Vagina (tissue), 2 donors: ENCODE results near the gene VANGL2.

Experiments used
- POLR2A ChIP-seq, 2 donors: fragments of 450-650 bp; IDR thresholded peaks; one replicate each; pipeline ENCODE4 v1.6.1; 2017; ENCODE audit warnings: antibody characterized with exemption in 2 of 2, mild to moderate bottlenecking in 2 of 2, moderate library complexity in 2 of 2
- POLR2AphosphoS5 ChIP-seq, 2 donors: sonication (generic); formaldehyde crosslinking; IDR thresholded peaks; one replicate each; pipeline ENCODE4 v1.9.0; 2017; ENCODE audit warnings: antibody characterized with exemption in 2 of 2, mild to moderate bottlenecking in 2 of 2, low read depth in 1 of 2; ENCODE audit not compliant: insufficient read depth in 1 of 2
- TF ChIP-seq, protein P1 (sequence below), 3 experiments: fragments of 450-650 bp in 2 of 3; fragments of 200-600 bp in 1 of 3; sonication (generic) in 1 of 3; IDR thresholded peaks; one replicate each; pipeline ENCODE4 v1.5.1; 2017 to 2019; ENCODE audit warnings: antibody characterized with exemption in 3 of 3, mild to moderate bottlenecking in 2 of 3, moderate library complexity in 2 of 3

DNA sequence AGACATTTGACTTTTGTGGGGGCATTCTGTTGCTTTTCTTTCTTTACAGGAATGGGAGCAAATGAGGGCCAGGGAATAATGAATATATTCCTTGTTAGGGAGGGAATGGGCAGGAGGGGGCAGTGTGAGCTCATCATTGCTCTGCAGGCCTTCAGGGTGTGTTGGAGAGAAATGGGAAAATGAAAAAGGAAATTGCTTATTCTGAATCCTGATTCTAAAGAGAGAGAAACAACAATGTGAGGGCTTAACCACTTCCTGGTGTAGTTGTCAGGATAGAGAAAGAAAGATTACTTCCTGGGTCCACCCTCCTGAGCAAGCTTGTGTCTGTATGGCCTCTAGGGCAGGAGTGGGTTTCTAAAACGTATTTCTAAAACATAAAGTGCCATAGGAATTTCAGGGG, 28.3 kb downstream of the VANGL2 start:
- TF ChIP-seq, protein P1, sequence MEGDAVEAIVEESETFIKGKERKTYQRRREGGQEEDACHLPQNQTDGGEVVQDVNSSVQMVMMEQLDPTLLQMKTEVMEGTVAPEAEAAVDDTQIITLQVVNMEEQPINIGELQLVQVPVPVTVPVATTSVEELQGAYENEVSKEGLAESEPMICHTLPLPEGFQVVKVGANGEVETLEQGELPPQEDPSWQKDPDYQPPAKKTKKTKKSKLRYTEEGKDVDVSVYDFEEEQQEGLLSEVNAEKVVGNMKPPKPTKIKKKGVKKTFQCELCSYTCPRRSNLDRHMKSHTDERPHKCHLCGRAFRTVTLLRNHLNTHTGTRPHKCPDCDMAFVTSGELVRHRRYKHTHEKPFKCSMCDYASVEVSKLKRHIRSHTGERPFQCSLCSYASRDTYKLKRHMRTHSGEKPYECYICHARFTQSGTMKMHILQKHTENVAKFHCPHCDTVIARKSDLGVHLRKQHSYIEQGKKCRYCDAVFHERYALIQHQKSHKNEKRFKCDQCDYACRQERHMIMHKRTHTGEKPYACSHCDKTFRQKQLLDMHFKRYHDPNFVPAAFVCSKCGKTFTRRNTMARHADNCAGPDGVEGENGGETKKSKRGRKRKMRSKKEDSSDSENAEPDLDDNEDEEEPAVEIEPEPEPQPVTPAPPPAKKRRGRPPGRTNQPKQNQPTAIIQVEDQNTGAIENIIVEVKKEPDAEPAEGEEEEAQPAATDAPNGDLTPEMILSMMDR (IDR thresholded peaks at IDR 0.05), result peak in 1 of 3 experiments; percentile 2
- no peak for TF ChIP-seq POLR2A (IDR thresholded peaks at IDR 0.05)
- no peak for TF ChIP-seq POLR2AphosphoS5 (IDR thresholded peaks at IDR 0.05; ENCODE audit: insufficient read depth in 1 of 2, low read depth in 1 of 2)
